ENCODE results near the gene SERINC3. TPM values are rescaled to one million over a fixed set of nuclear protein-coding genes. Genes with fewer than 3 reads are reported as not detected.

SERINC3 gene
- total RNA-seq, 2 experiments from 2014 or later = 43.1 to 44.6 TPM

GRCh38 chr20:44520881-44521280, 989 bp downstream of the SERINC3 start:
- peak; percentile 29 for DNase-seq
- no peaks in the 10 kb centered on the region for H3K36me3 Mint-ChIP-seq (ENCODE audit: low read depth)
- H3K27ac Mint-ChIP-seq = peak overlapping the region; percentile 92
- no peak for TF ChIP-seq CTCF (IDR thresholded peaks at IDR 0.05)
- CTCF ChIA-PET = interaction anchor here (1.0 to 2.4 kb wide), 6 partner anchors 23 to 306 kb away, joined by 3 to 10 read pairs (median 3); partner anchors contain the start of gene TTPAL
- H3K4me3 Mint-ChIP-seq = peak overlapping the region; percentile 83
- no peak for ATAC-seq
- H3K27me3 Mint-ChIP-seq = no peaks in the 10 kb centered on the region
- H3K4me1 Mint-ChIP-seq (ENCODE audit: low read depth) = peaks cover 50% of the 10 kb centered on the region
- POLR2A ChIA-PET = interaction anchor here (1.0 to 1.7 kb wide), 6 partner anchors 10 to 366 kb away, joined by 3 to 6 read pairs (median 3); partner anchors contain the start of gene TTPAL
- H3K9me3 Mint-ChIP-seq = no peaks in the 10 kb centered on the region
- intact Hi-C loops (cut with micrococcal nuclease) = no loop called here

GRCh38 chr20:44518248-44518647, 3.6 kb downstream of the SERINC3 start:
- peak overlapping the region; percentile 40 for H3K27ac Mint-ChIP-seq
- peaks cover 64% of the 10 kb centered on the region for H3K4me1 Mint-ChIP-seq (ENCODE audit: low read depth)
- peaks cover 3% of the 10 kb centered on the region for H3K36me3 Mint-ChIP-seq (ENCODE audit: low read depth)
- no peaks in the 10 kb centered on the region for H3K9me3 Mint-ChIP-seq
- DNase-seq = no peak
- intact Hi-C loops (cut with micrococcal nuclease) = no loop called here
- ChIA-PET POLR2A (interaction anchor here (0.9 to 1.4 kb wide), 3 partner anchors 10 to 32 kb away, joined by 3 read pairs; no protein-coding TSS in a partner anchor), CTCF (interaction anchor here (0.7 to 2.2 kb wide), 4 partner anchors 15 to 301 kb away, joined by 3 to 6 read pairs (median 3); no protein-coding TSS in a partner anchor)
- no peak overlapping the region for H3K4me3 Mint-ChIP-seq
- no peak for ATAC-seq
- no peak for TF ChIP-seq CTCF (IDR thresholded peaks at IDR 0.05)
- H3K27me3 Mint-ChIP-seq = no peaks in the 10 kb centered on the region

- peaks cover 56% of the 10 kb centered on the region for H3K4me1 Mint-ChIP-seq (ENCODE audit: low read depth)
- no peak for TF ChIP-seq CTCF (IDR thresholded peaks at IDR 0.05)
- no peak overlapping the region for H3K4me3 Mint-ChIP-seq
- ATAC-seq (no peak), DNase-seq (no peak)
- intact Hi-C loops (cut with micrococcal nuclease) = no loop called here
- no peaks in the 10 kb centered on the region for H3K27me3 Mint-ChIP-seq
- H3K27ac Mint-ChIP-seq = no peak overlapping the region
- CTCF ChIA-PET = interaction anchor here (1.6 to 2.2 kb wide), 2 partner anchors 93 to 301 kb away, joined by 3 to 6 read pairs; no protein-coding TSS in a partner anchor
- peaks cover 3% of the 10 kb centered on the region for H3K36me3 Mint-ChIP-seq (ENCODE audit: low read depth)
- H3K9me3 Mint-ChIP-seq = no peaks in the 10 kb centered on the region
- POLR2A ChIA-PET = interaction anchor here (0.9 to 1.4 kb wide), 3 partner anchors 10 to 32 kb away, joined by 3 read pairs; no protein-coding TSS in a partner anchor
These were observed 4.4 kb downstream of the SERINC3 start for GRCh38 chr20:44517454-44517853.

- Mint-ChIP-seq H3K9me3 (no peaks in the 10 kb centered on the region), H3K36me3 (ENCODE audit: low read depth) (peaks cover 3% of the 10 kb centered on the region), H3K4me1 (ENCODE audit: low read depth) (peaks cover 52% of the 10 kb centered on the region), H3K27ac (peak overlapping the region; percentile 25), H3K27me3 (no peaks in the 10 kb centered on the region), H3K4me3 (no peak overlapping the region)
- TF ChIP-seq CTCF (IDR thresholded peaks at IDR 0.05) = no peak
- ATAC-seq = no peak
- intact Hi-C loops (cut with micrococcal nuclease) = no loop called here
- no peak for DNase-seq
- ChIA-PET CTCF (interaction anchor here (0.9 to 2.2 kb wide), 2 partner anchors 94 to 300 kb away, joined by 3 to 6 read pairs; no protein-coding TSS in a partner anchor), POLR2A (interaction anchor here (0.7 kb wide), 1 partner anchor 104 kb away, joined by 3 read pairs; no protein-coding TSS in a partner anchor)
These were observed 5.4 kb downstream of the SERINC3 start for GRCh38 chr20:44516491-44516890.

- ChIA-PET CTCF (interaction anchor here (1.0 to 1.2 kb wide), 3 partner anchors 63 to 129 kb away, joined by 3 read pairs; no protein-coding TSS in a partner anchor), POLR2A (no interaction called here)
- ATAC-seq (peak; percentile 37), DNase-seq (no peak)
- Mint-ChIP-seq H3K27me3 (no peaks in the 10 kb centered on the region), H3K27ac (peak overlapping the region; percentile 3), H3K4me3 (no peak overlapping the region), H3K36me3 (ENCODE audit: low read depth) (peaks cover 12% of the 10 kb centered on the region), H3K9me3 (no peaks in the 10 kb centered on the region), H3K4me1 (ENCODE audit: low read depth) (peaks cover 38% of the 10 kb centered on the region)
- TF ChIP-seq CTCF (IDR thresholded peaks at IDR 0.05) = no peak
- intact Hi-C loops (cut with micrococcal nuclease) = no loop called here
These were observed 8.0 kb downstream of the SERINC3 start for GRCh38 chr20:44513871-44514270.

Data from activated CD8-positive, alpha-beta T cell treated with anti-CD3 and anti-CD28 coated beads for 36 hours (primary cell).